ENCODE results near the gene ZNF765. TPM values are rescaled to one million over a fixed set of nuclear protein-coding genes. Genes with fewer than 3 reads are reported as not detected.
"Not testable (repeated sequence)": the region's sequence is repeated elsewhere in the genome, so short reads cannot be mapped to it uniquely, and the experiment has no call there.

Gene ZNF765
- total RNA-seq, 6 experiments from 2014 or later: 4.3 to 5.4 (median 5.1) TPM

- no peak for DNase-seq
- Mint-ChIP-seq H3K36me3 (ENCODE audit: low read depth) (peaks cover 63% of the 10 kb centered on the region), H3K4me3 (no peak overlapping the region), H3K27ac (no peak overlapping the region), H3K9me3 (peaks cover 81% of the 10 kb centered on the region), H3K27me3 (ENCODE audit: insufficient read depth) (peaks cover 5% of the 10 kb centered on the region), H3K4me1 (ENCODE audit: low read depth) (no peaks in the 10 kb centered on the region)
- no peak for TF ChIP-seq CTCF (IDR thresholded peaks at IDR 0.05)
Observed at GRCh38 chr19:53461866-53462265, 66.9 kb downstream of the ZNF765 start.

DNA sequence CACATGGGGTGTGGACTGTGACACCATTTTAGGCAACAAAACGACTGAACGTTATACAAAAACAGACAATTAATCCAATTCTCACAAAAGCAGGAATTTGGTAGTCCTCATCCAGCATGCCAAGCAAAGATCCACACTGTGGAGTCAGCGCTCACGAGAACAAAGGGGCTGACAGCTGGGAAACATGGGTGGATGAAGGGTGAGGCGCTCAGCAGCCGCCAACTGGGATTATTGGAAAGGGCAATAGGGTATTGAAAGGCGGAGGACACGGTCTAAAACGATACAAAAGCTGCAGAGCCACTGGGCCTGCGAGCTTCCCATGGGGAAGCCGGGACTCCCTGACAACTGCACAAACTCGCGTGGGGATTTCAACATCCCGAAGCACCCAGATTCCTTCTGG, 67.9 kb downstream of the ZNF765 start:
- Mint-ChIP-seq H3K36me3 (ENCODE audit: low read depth) (peaks cover 53% of the 10 kb centered on the region), H3K4me3 (no peak overlapping the region), H3K4me1 (ENCODE audit: low read depth) (no peaks in the 10 kb centered on the region), H3K9me3 (peaks cover 71% of the 10 kb centered on the region), H3K27ac (no peak overlapping the region), H3K27me3 (ENCODE audit: insufficient read depth) (peaks cover 5% of the 10 kb centered on the region)
- DNase-seq: no peak
- TF ChIP-seq CTCF (IDR thresholded peaks at IDR 0.05): no peak

DNA sequence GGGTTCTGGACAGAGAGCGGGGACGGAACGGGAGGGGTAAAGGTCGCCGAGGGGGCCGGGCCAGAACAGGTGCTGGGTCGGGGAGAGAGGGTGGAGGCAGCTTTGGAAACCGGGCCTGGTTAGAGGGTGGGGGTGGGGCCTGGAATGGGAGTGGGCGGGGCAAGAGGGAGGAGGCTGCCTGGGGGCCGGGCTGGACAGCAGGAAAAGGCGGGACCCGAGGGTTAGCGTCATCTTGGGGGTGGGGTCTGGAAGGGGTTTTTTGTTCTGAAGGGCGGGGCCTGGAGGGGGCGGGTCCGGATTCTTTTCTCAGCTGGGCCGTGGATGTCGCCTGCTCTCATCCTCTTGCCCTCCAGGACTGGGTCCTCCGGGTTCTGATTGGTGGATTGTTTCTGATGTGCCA, 68.3 kb downstream of the ZNF765 start:
- Mint-ChIP-seq H3K27me3 (ENCODE audit: insufficient read depth) (peaks cover 5% of the 10 kb centered on the region), H3K36me3 (ENCODE audit: low read depth) (peaks cover 49% of the 10 kb centered on the region), H3K4me1 (ENCODE audit: low read depth) (no peaks in the 10 kb centered on the region), H3K27ac (no peak overlapping the region), H3K9me3 (peaks cover 67% of the 10 kb centered on the region), H3K4me3 (no peak overlapping the region)
- DNase-seq: no peak
- no peak for TF ChIP-seq CTCF (IDR thresholded peaks at IDR 0.05)

GRCh38 chr19:53466726-53467484, 72.0 kb downstream of the ZNF765 start:
- Mint-ChIP-seq H3K27me3 (ENCODE audit: insufficient read depth) (peaks cover 2% of the 10 kb centered on the region), H3K27ac (no peak overlapping the region; the same call in 1 of the 2 replicates), H3K4me3 (peak overlapping the region; percentile 91), H3K4me1 (ENCODE audit: low read depth) (no peaks in the 10 kb centered on the region), H3K9me3 (peaks cover 33% of the 10 kb centered on the region), H3K36me3 (ENCODE audit: low read depth) (peaks cover 22% of the 10 kb centered on the region)
- TF ChIP-seq CTCF (IDR thresholded peaks at IDR 0.05): no peak; the same call in 1 of the 2 replicates
- DNase-seq: no peak

GRCh38 chr19:53467485-53468262, 72.7 kb downstream of the ZNF765 start, which contains the start of gene ZNF813:
ZNF813 (plus strand) TSS chr19:53467733; CDS start chr19:53483823, 16,090 bp downstream.
- Mint-ChIP-seq H3K27me3 (ENCODE audit: insufficient read depth) (peaks cover 3% of the 10 kb centered on the region), H3K27ac (peak within 1 kb of the TSS; percentile 80), H3K9me3 (peaks cover 32% of the 10 kb centered on the region), H3K4me1 (ENCODE audit: low read depth) (no peaks in the 10 kb centered on the region), H3K4me3 (peak within 1 kb of the TSS; percentile 91), H3K36me3 (ENCODE audit: low read depth) (peaks cover 23% of the 10 kb centered on the region)
- peak; percentile 63 for DNase-seq
- no peak for TF ChIP-seq CTCF (IDR thresholded peaks at IDR 0.05)

- H3K36me3 Mint-ChIP-seq (ENCODE audit: low read depth): peaks cover 16% of the 10 kb centered on the region; the same call in 1 of the 2 replicates
- peak overlapping the region; percentile 91 for H3K4me3 Mint-ChIP-seq
- H3K9me3 Mint-ChIP-seq: peaks cover 22% of the 10 kb centered on the region
- DNase-seq; H3K27me3 Mint-ChIP-seq (ENCODE audit: insufficient read depth); H3K27ac Mint-ChIP-seq; H3K4me1 Mint-ChIP-seq (ENCODE audit: low read depth): not testable (repeated sequence)
Observed at GRCh38 chr19:53468628-53469027, 73.7 kb downstream of the ZNF765 start.

Measured in HFFc6 (cell line).